Measurements from ENCODE around the gene CMKLR1.

GRCh38 chr12:108371801-108372344, 32.8 kb upstream of the CMKLR1 start:
- no peak for TF ChIP-seq CHD4 (IDR thresholded peaks at IDR 0.05; ENCODE audit: insufficient read depth, insufficient replicate concordance, low read depth, low read length, poor library complexity, severe bottlenecking)
- no peak for TF ChIP-seq NELFE (IDR thresholded peaks at IDR 0.05; ENCODE audit: insufficient read depth, insufficient read length)
- no peak for TF ChIP-seq SP1 (CRISPR knock-in tag; IDR thresholded peaks at IDR 0.05)
- TF ChIP-seq NEUROD1 (IDR thresholded peaks at IDR 0.05; ENCODE audit: borderline replicate concordance, low read depth, low read length, partially characterized antibody): no peak
- no peak for TF ChIP-seq ESRRA (IDR thresholded peaks at IDR 0.05; ENCODE audit: borderline replicate concordance, low read depth)
- no peak for TF ChIP-seq PML (IDR thresholded peaks at IDR 0.05; ENCODE audit: low read length)
- TF ChIP-seq ATF2 (CRISPR knock-in tag; IDR thresholded peaks at IDR 0.05): no peak
- TF ChIP-seq CTCF (IDR thresholded peaks at IDR 0.05 in 2 of 3, conservative IDR thresholded peaks at IDR 0.05 in 1 of 3; ENCODE audit: insufficient read depth in 2 of 3, low read depth in 1 of 3, low read length in 3 of 3): no peak
- TF ChIP-seq SRF (CRISPR knock-in tag; IDR thresholded peaks at IDR 0.05): no peak
- no peak for TF ChIP-seq MAZ (CRISPR knock-in tag; conservative IDR thresholded peaks at IDR 0.05 in 1 of 2, IDR thresholded peaks at IDR 0.05 in 1 of 2)
- TF ChIP-seq E2F1 (CRISPR knock-in tag; IDR thresholded peaks at IDR 0.05): no peak

Measured in K562 (cell line).